ENCODE results near the gene FBXL5.

DNA sequence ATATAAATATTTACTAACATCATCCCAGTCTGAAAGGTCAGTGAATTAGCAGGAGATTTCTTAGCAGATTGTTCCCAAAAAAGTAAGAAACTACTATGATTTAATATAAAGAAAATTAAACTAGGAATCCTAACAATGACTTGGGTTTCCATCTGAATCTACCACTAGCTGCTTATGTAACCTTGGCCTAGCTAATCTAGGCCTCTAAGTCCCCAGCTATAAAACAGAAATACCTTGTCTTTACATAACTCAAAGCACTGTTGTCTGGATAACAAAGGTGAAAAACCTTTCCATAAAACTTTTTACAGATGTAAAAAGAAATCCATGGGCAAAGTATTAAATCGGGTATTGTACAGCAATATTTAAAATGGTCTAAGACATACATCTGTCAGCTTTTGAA is 3.0 kb downstream of the FBXL5 start:
- no peak for TF ChIP-seq CREB1 (CRISPR knock-in tag; IDR thresholded peaks at IDR 0.05)
- TF ChIP-seq, protein P1, sequence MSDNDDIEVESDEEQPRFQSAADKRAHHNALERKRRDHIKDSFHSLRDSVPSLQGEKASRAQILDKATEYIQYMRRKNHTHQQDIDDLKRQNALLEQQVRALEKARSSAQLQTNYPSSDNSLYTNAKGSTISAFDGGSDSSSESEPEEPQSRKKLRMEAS (CRISPR knock-in tag; IDR thresholded peaks at IDR 0.05): no peak
- TF ChIP-seq NFYB (CRISPR knock-in tag; conservative IDR thresholded peaks at IDR 0.05; ENCODE audit: low read depth): no peak
- TF ChIP-seq, protein P2, sequence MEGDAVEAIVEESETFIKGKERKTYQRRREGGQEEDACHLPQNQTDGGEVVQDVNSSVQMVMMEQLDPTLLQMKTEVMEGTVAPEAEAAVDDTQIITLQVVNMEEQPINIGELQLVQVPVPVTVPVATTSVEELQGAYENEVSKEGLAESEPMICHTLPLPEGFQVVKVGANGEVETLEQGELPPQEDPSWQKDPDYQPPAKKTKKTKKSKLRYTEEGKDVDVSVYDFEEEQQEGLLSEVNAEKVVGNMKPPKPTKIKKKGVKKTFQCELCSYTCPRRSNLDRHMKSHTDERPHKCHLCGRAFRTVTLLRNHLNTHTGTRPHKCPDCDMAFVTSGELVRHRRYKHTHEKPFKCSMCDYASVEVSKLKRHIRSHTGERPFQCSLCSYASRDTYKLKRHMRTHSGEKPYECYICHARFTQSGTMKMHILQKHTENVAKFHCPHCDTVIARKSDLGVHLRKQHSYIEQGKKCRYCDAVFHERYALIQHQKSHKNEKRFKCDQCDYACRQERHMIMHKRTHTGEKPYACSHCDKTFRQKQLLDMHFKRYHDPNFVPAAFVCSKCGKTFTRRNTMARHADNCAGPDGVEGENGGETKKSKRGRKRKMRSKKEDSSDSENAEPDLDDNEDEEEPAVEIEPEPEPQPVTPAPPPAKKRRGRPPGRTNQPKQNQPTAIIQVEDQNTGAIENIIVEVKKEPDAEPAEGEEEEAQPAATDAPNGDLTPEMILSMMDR (IDR thresholded peaks at IDR 0.05): no peak
- no peak for TF ChIP-seq HMGXB4 (CRISPR knock-in tag; IDR thresholded peaks at IDR 0.05)
- TF ChIP-seq NR3C1 (CRISPR knock-in tag; conservative IDR thresholded peaks at IDR 0.05; ENCODE audit: low read depth): no peak
- TF ChIP-seq ATF1 (CRISPR knock-in tag; IDR thresholded peaks at IDR 0.05): no peak
- TF ChIP-seq ZNF121 (CRISPR knock-in tag; IDR thresholded peaks at IDR 0.05): no peak
